GM21381 (cell line): ENCODE measurements around the gene B3GALT5.

Experiments
- ATAC-seq: cut with Tn5 transposase; IDR thresholded peaks from one replicate; pipeline ENCODE4 v1.9.1; 2021; ENCODE audit warnings: mild to moderate bottlenecking, moderate library complexity; ENCODE audit not compliant: unreplicated experiment

The B3GALT5 gene

GRCh38 chr21:39602793-39603192, 9.9 kb upstream of the B3GALT5 start:
- ATAC-seq = no peak

GRCh38 chr21:39604951-39605350, 7.8 kb upstream of the B3GALT5 start:
- no peak for ATAC-seq

DNA sequence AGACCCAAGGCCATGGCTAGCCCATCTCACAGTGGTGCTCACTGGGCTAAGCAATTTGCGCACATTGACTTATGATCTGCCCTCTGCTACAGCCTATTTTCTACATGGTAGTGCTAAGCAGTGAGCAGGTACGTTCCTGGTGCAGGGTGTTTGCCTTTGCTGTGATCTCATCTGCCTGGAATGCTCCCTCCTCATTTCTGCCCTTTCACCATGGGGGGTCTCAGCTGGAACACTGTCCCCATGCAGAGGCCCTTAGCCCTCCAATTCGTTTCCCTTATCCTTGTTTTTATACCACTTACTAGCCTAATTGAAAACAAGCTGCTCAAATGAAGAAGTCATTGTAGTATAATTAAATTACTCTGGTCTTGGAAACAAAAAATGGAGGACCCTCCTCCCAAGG, 2.0 kb upstream of the B3GALT5 start:
- no peak for ATAC-seq

GRCh38 chr21:39611551-39612190, 1.1 kb upstream of the B3GALT5 start:
- no peak for ATAC-seq

GRCh38 chr21:39613041-39613934, 548 bp downstream of the B3GALT5 start:
- ATAC-seq = no peak

DNA sequence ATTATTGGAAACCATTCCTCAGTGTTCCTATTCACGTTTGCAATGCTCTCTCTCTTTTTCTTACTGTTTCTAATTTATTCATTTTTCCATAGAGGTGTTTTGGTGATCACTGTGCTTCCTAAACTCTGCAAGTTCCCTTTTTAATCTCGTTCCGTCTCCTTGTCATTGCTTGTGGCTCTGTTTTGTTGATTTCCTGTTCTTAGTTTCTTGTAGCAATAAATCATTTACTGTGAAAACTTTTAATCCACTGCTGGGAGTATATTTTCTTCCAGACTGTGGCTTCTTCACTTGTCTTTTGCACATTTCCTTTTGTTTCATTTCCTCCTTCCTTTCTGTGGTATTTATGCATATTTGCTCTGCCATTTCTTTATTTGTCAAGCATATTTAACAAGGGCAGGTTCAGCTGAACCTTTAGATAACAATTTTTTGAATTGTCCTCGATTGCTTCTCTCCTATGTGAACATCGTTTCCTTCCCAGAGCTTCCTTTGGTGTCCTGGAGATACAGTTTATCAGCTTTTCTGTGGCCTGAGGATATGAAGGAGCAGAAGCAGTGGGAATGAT, 3.6 kb downstream of the B3GALT5 start:
- no peak for ATAC-seq

DNA sequence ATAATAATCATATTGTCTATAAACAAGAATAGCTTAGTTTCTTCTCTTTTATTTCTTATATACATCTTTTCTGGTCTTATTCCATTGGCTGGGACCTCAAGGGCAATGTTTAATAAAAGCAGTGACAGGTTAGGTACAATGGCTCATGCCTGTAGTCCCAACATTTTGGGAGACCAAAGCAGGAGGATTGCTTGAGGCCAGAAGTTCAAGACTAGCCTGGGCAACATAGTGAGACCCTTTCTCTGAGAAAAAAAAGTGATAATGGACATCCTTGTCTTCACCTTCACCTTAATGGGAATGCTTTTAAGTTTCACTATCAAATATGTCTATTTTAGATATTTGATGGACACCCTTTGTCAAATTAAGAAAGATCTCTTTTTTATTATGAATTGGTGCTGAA, 8.1 kb downstream of the B3GALT5 start:
- no peak for ATAC-seq

DNA sequence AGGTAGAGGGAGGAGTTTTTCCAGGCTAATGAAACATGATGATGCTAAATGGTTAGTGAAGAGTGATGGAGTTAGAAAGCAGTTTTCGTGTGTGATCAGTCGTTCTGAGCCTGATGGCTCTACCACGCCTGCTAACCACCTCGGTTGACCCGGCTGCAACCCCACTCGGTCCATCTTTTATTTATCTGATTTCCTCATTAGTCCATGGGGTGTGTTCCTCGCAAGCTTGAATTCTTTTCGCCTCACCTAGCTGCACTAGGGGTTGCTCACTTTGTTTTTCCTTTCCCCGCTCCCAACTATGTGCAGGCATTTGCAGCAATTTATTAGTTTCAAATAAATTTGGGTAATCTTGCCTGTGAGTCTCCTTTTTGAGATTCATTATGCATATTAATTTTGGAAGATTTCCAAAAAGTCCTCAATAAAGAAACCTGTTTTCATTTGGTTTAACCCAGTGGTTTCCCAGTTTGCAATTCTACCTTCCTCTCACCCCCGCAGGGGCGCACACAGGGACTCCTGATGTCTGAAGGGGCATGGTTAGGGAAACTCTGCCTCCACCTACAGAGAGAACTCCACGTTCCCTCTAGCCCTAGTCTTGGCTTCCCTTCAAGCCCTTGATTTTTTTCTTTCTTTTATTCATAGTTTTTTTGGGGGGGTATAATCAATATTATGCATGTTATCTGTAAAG, 12.6 kb downstream of the B3GALT5 start:
- no peak for ATAC-seq

- ATAC-seq = no peak
These were observed 15.6 kb downstream of the B3GALT5 start for GRCh38 chr21:39628385-39628784.

GRCh38 chr21:39630191-39630591, 17.5 kb downstream of the B3GALT5 start:
- ATAC-seq = no peak

- no peak for ATAC-seq
These were observed 18.1 kb downstream of the B3GALT5 start for GRCh38 chr21:39630827-39631226.

DNA sequence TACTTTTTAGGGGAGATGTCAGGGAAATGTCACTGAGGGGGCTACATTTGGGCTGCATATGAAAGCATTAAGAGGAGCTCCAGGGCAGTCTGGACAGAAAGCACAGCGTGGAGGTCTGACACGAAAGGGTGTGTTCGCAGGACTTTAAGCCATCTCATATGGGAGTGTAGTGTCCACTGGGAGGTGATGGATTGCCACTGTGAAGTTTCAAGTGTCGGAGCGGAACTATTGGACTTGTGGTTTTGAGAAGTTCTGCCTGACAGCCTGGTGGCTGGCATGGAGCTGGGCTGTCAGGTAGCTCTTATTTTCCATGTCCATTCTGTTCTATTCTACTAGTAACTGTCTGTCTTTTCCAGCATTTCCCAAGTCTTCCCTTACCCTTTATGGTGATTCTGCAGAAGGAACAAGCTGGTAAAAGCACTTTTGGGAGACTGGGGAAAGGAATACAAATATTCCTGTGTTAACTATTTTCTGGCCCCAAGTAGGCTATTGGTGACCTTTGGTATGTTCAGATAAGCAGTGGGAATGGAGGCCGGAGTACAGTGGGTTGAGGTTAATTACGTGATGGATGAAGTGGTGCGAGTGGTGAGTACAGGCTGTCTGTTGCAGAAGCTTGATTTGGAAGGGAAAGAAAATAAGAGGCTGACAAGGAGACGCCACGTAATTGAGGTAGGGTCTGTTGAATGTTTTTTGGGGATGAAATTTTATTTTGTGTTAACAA, 19.3 kb downstream of the B3GALT5 start:
- ATAC-seq = no peak

DNA sequence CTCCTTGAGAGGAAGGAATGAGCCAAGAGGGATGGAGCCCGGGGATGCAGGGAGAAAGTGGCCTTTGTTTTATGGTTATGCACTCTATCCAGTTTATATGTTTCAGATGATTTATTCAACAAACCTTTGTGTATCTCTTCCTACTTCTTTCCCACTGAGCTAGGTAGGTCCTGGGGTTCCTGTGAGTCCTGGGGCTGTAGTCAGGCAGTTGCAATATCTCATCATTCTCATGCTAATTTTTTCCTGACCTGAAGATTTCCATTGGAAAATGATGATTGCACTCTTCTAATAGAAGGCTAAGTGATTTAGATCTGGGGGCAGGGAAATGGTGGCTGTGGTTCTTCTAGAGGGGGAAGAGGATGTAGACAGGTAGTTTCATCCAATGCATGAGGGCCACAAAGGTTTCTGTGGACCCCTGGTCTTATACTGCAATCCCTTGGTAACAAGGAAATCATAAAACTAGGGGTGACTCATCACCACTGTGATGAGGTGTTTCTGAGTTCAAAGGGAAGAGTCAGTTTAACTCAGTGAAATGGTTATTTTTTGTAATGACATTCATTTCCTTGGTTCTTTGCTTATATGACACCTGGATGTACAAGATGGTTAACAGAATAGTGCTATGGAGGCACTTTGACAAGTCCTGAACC, 20.2 kb downstream of the B3GALT5 start:
- no peak for ATAC-seq

GRCh38 chr21:39633770-39634181, 21.0 kb downstream of the B3GALT5 start:
- ATAC-seq = no peak

DNA sequence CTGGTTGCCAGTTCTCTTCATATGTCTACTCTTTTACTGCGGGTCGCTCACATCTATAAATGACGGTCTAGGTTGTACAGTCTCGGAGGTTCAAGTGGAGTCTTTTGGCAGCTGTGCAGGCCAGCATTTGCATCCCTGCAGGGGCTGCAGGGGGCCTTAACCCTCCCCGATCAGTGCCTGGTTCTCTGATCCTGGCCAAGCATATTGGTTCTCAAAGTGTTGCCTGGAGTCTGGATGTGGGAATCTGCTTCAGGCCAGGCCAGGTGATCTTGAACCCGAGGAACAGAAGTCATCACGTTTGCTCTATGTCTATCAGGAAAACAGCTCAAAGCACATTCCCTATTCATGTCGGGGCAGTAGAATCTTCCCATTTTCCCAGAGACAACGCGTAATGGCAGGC, 21.8 kb downstream of the B3GALT5 start:
- ATAC-seq = no peak

DNA sequence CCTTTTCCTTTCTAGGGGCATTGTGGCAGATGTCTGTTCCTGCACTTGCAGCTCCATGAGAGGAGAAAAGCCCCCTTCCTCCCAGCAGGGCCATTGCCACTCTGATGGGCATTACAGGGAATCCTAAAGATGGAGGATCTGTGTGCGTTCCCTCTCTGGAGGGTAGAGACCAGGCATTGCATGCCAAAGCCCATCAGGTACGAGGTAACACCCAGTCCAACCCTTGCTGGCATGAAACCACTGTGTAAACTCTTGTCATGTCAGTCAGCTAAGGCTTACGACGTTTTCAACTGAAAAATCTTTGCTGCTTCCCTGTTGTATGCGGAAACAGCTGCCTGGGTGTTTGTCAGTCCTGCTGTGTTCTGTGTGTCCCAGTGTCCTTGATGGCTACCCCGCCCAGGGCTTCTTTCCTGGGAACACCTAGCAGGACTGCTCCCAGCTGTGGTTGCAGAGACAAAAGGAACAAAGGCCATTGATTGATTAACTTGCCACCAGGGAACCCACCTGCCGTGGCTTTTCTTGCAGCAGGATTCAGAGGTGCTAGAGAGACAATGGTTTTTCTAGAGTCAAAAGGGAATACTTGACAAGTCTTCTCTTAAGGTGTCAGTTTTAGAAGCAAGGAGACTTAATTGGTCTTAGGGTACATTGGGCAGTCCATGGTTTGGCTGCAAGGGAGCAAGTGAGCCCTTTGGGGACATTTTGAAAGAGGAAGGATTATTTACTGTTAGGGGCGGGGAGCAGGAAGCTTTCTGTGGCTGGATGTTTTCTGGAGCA, 24.6 kb downstream of the B3GALT5 start:
- ATAC-seq = no peak

DNA sequence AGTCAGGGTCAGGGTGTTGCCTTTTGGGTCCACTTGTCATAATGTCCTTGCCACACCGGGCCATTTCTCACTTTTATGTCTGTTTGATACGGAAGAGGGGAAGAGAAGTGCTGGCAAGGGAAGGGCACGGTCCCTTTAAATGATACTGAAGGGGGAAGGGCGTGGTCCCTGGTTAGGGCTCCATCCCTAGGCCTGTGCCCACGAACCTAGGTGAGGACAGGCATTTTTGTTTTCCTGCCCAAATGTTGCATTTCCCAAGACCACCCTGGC, 25.2 kb downstream of the B3GALT5 start:
- no peak for ATAC-seq

GRCh38 chr21:39638281-39638680, 25.5 kb downstream of the B3GALT5 start:
- no peak for ATAC-seq

DNA sequence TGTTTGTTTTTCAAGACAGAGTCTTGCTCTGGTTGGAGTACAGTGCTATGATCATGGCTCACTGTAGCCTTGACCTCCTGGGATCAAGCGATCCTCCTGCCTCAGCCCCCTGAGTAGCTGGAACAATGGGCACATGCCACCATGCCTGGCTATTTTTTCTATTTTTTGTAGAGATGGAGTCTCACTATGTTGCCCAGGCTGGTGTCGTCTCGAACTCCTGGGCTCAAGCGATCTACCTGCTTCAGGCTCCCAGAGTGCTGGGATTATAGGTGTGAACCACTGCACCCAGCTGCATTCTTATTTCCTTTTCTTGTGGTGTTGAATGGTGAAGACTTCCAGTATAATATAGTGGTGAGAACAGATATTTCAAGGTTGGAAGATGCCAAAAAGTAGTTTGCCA, 28.0 kb downstream of the B3GALT5 start:
- ATAC-seq = no peak
